K562 (cell line): ENCODE data around the gene LAMTOR1. TPM values are rescaled to one million over a fixed set of nuclear protein-coding genes. Genes with fewer than 3 reads are reported as not detected.

Source experiments
- EGR1 ChIP-seq: fragments of 450-650 bp; conservative IDR thresholded peaks from 2 replicates; pipeline ENCODE4 v1.6.1; 2017; ENCODE audit warnings: mild to moderate bottlenecking
- HNRNPH1 ChIP-seq: fragments of 200-400 bp; formaldehyde crosslinking; optimal IDR thresholded peaks from 2 replicates; pipeline ENCODE3; 2017; ENCODE audit warnings: low read depth, mild to moderate bottlenecking, low read length, moderate library complexity
- MED1 ChIP-seq: sonication (generic); formaldehyde crosslinking; IDR thresholded peaks from 2 replicates; pipeline ENCODE4 v1.8.1; 2023; ENCODE audit warnings: missing genetic modification reagents, borderline replicate concordance
- POLR2B ChIP-seq: fragments of 450-650 bp; IDR thresholded peaks from 2 replicates; pipeline ENCODE4 v1.6.1; 2018; ENCODE audit warnings: low read depth; ENCODE audit not compliant: partially characterized antibody
- RBM39 ChIP-seq: fragments of 200-400 bp; formaldehyde crosslinking; optimal IDR thresholded peaks from 2 replicates; pipeline ENCODE3; 2018; ENCODE audit warnings: low read depth, low read length
- SREBF1 ChIP-seq: fragments of 150-350 bp; IDR thresholded peaks from 2 replicates; pipeline ENCODE4 v1.6.1; 2014; ENCODE audit warnings: antibody characterized with exemption, low read depth, low read length, borderline replicate concordance
- ZFP1 ChIP-seq: fragments of 450-650 bp; formaldehyde crosslinking; IDR thresholded peaks from 2 replicates; pipeline ENCODE4 v1.4.0; 2020; ENCODE audit warnings: mild to moderate bottlenecking, mixed read lengths
- ZFP36 ChIP-seq: fragments of 150-350 bp; IDR thresholded peaks from 2 replicates; pipeline ENCODE4 v1.6.1; 2018; ENCODE audit warnings: low read length, low read depth; ENCODE audit not compliant: partially characterized antibody
- ZFX ChIP-seq: sonication (generic); formaldehyde crosslinking; IDR thresholded peaks from 2 replicates; pipeline ENCODE4 v1.8.0; 2022; ENCODE audit warnings: mild to moderate bottlenecking, missing genetic modification reagents, moderate library complexity
- ZNF143 ChIP-seq: sonication (generic); formaldehyde crosslinking; IDR thresholded peaks from 2 replicates; pipeline ENCODE4 v1.9.0; 2022; ENCODE audit warnings: mild to moderate bottlenecking, missing genetic modification reagents
- ZNF586 ChIP-seq: fragments of 450-650 bp; formaldehyde crosslinking; conservative IDR thresholded peaks from 2 replicates; pipeline ENCODE4 v1.4.0; 2020; ENCODE audit warnings: mild to moderate bottlenecking, moderate library complexity
- polyA plus RNA-seq, 8 experiments: library from polyadenylated mRNA; depleted of rRNA in 4 of 8; stranded (reverse) in 5 of 8; unstranded in 3 of 8; fragments of >200 nt; fragmentation: Nextera tagmentation in 2 of 8; fragmentation: Illumina TruSeq in 1 of 8; extraction: Ambion mirVana in 2 of 8; extraction: Trizol in 1 of 8; gene quantifications; 2 replicates each; pipeline versions ENCODE4 v1.2.1 to v1.2.3, GENCODE V29; 2011 to 2014; ENCODE audit warnings: inconsistent platforms in 1 of 8, missing spikeins in 1 of 8
- total RNA-seq, 7 experiments: library from RNA; depleted of rRNA in 6 of 7; stranded (reverse); fragments of >200 nt in 6 of 7; fragmentation: Illumina TruSeq in 2 of 7; extraction: Trizol in 2 of 7; gene quantifications; 2 replicates each; pipeline versions ENCODE4 v1.2.1 to v1.2.3, GENCODE V29; 2011 to 2021; ENCODE audit warnings: low replicate concordance in 1 of 7
- TF ChIP-seq, protein P1 (sequence below): fragments of 200-600 bp; sonication (generic); IDR thresholded peaks from one replicate; pipeline ENCODE4 v1.6.1; 2012; ENCODE audit warnings: mild to moderate bottlenecking, low read depth, low read length, inconsistent platforms
- TF ChIP-seq, protein P2 (sequence below): fragments of 250-450 bp; sonication (Bioruptor Pico); IDR thresholded peaks from 2 replicates; pipeline ENCODE4 v1.5.0; 2020; ENCODE audit warnings: mild to moderate bottlenecking, borderline replicate concordance

LAMTOR1 gene
- total and polyA plus RNA-seq, 9 of the 15 experiments (the other 6 are each of a cell fraction or from before 2014, with no cell fraction given) = 62.6 to 104 (median 85.3) TPM

DNA sequence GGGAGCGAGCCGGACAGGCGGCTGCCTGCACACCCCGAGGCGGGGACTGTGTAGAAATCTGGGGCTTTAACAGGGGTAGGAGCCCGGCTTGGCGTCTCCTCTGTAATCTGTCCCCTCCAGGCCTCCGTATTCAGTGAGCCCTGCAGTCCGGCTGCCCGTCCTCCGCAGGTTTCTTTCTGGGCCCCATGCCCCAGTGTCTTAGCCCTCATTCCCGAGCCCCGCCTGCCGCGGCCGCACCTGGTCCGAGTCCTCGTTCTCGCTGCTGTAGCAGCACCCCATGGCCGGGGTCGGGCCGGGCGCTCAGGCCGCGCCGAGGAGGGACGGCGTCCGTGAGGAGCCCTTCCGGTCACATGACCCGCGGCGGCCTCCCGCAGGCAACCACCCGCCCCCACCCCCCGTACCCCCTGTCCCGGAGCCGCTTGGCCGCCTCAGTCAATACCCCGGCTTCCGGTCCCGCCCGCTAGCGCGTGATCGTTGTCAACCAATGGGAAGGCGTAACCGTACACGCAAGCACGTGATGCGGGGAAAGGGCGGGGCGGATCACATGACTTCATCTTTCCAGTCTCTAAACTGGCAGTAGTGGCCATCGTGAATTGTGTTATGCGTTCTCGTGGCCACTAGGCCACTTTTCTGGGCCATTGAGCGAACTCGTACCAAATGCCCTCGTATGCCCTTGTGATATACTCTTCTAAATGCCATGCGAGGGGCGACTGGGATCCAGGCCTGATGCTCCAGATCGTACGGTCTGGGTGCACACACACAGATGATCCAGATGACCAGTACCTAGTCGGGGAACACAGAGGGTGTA is at the start of gene LAMTOR1 (continued):
- TF ChIP-seq, protein P1, sequence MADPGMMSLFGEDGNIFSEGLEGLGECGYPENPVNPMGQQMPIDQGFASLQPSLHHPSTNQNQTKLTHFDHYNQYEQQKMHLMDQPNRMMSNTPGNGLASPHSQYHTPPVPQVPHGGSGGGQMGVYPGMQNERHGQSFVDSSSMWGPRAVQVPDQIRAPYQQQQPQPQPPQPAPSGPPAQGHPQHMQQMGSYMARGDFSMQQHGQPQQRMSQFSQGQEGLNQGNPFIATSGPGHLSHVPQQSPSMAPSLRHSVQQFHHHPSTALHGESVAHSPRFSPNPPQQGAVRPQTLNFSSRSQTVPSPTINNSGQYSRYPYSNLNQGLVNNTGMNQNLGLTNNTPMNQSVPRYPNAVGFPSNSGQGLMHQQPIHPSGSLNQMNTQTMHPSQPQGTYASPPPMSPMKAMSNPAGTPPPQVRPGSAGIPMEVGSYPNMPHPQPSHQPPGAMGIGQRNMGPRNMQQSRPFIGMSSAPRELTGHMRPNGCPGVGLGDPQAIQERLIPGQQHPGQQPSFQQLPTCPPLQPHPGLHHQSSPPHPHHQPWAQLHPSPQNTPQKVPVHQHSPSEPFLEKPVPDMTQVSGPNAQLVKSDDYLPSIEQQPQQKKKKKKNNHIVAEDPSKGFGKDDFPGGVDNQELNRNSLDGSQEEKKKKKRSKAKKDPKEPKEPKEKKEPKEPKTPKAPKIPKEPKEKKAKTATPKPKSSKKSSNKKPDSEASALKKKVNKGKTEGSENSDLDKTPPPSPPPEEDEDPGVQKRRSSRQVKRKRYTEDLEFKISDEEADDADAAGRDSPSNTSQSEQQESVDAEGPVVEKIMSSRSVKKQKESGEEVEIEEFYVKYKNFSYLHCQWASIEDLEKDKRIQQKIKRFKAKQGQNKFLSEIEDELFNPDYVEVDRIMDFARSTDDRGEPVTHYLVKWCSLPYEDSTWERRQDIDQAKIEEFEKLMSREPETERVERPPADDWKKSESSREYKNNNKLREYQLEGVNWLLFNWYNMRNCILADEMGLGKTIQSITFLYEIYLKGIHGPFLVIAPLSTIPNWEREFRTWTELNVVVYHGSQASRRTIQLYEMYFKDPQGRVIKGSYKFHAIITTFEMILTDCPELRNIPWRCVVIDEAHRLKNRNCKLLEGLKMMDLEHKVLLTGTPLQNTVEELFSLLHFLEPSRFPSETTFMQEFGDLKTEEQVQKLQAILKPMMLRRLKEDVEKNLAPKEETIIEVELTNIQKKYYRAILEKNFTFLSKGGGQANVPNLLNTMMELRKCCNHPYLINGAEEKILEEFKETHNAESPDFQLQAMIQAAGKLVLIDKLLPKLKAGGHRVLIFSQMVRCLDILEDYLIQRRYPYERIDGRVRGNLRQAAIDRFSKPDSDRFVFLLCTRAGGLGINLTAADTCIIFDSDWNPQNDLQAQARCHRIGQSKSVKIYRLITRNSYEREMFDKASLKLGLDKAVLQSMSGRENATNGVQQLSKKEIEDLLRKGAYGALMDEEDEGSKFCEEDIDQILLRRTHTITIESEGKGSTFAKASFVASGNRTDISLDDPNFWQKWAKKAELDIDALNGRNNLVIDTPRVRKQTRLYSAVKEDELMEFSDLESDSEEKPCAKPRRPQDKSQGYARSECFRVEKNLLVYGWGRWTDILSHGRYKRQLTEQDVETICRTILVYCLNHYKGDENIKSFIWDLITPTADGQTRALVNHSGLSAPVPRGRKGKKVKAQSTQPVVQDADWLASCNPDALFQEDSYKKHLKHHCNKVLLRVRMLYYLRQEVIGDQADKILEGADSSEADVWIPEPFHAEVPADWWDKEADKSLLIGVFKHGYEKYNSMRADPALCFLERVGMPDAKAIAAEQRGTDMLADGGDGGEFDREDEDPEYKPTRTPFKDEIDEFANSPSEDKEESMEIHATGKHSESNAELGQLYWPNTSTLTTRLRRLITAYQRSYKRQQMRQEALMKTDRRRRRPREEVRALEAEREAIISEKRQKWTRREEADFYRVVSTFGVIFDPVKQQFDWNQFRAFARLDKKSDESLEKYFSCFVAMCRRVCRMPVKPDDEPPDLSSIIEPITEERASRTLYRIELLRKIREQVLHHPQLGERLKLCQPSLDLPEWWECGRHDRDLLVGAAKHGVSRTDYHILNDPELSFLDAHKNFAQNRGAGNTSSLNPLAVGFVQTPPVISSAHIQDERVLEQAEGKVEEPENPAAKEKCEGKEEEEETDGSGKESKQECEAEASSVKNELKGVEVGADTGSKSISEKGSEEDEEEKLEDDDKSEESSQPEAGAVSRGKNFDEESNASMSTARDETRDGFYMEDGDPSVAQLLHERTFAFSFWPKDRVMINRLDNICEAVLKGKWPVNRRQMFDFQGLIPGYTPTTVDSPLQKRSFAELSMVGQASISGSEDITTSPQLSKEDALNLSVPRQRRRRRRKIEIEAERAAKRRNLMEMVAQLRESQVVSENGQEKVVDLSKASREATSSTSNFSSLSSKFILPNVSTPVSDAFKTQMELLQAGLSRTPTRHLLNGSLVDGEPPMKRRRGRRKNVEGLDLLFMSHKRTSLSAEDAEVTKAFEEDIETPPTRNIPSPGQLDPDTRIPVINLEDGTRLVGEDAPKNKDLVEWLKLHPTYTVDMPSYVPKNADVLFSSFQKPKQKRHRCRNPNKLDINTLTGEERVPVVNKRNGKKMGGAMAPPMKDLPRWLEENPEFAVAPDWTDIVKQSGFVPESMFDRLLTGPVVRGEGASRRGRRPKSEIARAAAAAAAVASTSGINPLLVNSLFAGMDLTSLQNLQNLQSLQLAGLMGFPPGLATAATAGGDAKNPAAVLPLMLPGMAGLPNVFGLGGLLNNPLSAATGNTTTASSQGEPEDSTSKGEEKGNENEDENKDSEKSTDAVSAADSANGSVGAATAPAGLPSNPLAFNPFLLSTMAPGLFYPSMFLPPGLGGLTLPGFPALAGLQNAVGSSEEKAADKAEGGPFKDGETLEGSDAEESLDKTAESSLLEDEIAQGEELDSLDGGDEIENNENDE = no peak
- TF ChIP-seq HNRNPH1 (no peak), RBM39 (no peak), ZFX (CRISPR knock-in tag) (peak; percentile 92), ZFP1 (no peak), ZNF586 (no peak), ZNF143 (CRISPR knock-in tag) (no peak), POLR2B (peak; percentile 74), EGR1 (peak; percentile 69), ZFP36 (no peak), MED1 (CRISPR knock-in tag) (no peak), SREBF1 (peak; percentile 96)
- TF ChIP-seq, protein P2, sequence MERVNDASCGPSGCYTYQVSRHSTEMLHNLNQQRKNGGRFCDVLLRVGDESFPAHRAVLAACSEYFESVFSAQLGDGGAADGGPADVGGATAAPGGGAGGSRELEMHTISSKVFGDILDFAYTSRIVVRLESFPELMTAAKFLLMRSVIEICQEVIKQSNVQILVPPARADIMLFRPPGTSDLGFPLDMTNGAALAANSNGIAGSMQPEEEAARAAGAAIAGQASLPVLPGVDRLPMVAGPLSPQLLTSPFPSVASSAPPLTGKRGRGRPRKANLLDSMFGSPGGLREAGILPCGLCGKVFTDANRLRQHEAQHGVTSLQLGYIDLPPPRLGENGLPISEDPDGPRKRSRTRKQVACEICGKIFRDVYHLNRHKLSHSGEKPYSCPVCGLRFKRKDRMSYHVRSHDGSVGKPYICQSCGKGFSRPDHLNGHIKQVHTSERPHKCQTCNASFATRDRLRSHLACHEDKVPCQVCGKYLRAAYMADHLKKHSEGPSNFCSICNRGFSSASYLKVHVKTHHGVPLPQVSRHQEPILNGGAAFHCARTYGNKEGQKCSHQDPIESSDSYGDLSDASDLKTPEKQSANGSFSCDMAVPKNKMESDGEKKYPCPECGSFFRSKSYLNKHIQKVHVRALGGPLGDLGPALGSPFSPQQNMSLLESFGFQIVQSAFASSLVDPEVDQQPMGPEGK (CRISPR knock-in tag) = no peak
